ENCODE data around the gene LEFTY1. TPM values are rescaled to one million over a fixed set of nuclear protein-coding genes. Genes with fewer than 3 reads are reported as not detected.
"Not testable (repeated sequence)": the region's sequence is repeated elsewhere in the genome, so short reads cannot be mapped to it uniquely, and the experiment has no call there.

LEFTY1 gene
- total RNA-seq, 1 donor from 2014 or later: 0.40 TPM

DNA sequence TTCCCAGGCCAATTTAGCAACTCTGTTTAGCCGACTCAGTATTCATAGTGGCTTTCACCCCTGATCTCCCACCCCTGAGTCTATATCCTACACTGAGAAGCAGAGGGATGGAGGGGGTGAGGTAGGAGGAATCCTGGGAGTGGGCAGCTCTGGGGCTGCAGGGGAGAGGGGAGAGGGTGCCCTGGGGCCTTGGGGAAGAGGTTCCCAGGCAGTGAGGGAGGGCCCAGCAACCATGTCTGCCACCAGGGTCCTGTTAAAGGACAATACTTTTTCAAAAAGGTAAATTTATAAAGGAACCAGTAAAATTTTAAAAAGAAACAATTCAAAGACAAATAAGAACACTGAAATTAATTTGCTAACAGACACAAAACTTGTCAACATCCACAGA is 48.7 kb downstream of the LEFTY1 start:
- H3K4me1 Mint-ChIP-seq (ENCODE audit: unreplicated experiment): peaks cover 3% of the 10 kb centered on the region
- H3K36me3 Mint-ChIP-seq (ENCODE audit: unreplicated experiment): no peaks in the 10 kb centered on the region
- H3K27me3 Mint-ChIP-seq (ENCODE audit: unreplicated experiment): no peaks in the 10 kb centered on the region
- DNase-seq (ENCODE audit: extremely low spot score, unreplicated experiment): no peak
- H3K27ac Mint-ChIP-seq (ENCODE audit: unreplicated experiment): no peak overlapping the region
- no peaks in the 10 kb centered on the region for H3K9me3 Mint-ChIP-seq (ENCODE audit: unreplicated experiment)
- TF ChIP-seq, protein P1, sequence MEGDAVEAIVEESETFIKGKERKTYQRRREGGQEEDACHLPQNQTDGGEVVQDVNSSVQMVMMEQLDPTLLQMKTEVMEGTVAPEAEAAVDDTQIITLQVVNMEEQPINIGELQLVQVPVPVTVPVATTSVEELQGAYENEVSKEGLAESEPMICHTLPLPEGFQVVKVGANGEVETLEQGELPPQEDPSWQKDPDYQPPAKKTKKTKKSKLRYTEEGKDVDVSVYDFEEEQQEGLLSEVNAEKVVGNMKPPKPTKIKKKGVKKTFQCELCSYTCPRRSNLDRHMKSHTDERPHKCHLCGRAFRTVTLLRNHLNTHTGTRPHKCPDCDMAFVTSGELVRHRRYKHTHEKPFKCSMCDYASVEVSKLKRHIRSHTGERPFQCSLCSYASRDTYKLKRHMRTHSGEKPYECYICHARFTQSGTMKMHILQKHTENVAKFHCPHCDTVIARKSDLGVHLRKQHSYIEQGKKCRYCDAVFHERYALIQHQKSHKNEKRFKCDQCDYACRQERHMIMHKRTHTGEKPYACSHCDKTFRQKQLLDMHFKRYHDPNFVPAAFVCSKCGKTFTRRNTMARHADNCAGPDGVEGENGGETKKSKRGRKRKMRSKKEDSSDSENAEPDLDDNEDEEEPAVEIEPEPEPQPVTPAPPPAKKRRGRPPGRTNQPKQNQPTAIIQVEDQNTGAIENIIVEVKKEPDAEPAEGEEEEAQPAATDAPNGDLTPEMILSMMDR (IDR thresholded peaks at IDR 0.05): no peak
- H3K4me3 Mint-ChIP-seq (ENCODE audit: unreplicated experiment): no peak overlapping the region

DNA sequence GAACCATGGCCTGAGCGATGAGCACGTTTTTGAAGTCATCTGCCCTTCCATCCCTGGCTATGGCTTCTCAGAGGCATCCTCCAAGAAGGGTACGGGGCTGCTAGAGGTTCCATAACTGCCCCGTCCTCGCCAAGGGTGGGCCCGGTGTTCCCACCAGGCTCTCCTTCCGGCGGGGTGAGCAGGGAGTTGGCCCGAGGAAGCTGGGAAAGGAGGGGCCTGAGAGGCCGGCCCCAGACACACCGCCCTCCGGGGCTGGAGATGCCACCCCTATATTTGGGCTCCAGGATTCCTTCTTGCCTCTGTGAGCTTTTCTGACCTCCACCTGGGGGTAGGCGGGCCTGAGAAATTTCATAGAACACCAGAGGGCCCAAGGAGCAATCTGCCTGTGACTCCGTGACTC is 50.2 kb downstream of the LEFTY1 start:
- TF ChIP-seq, protein P1 (IDR thresholded peaks at IDR 0.05): no peak

DNA sequence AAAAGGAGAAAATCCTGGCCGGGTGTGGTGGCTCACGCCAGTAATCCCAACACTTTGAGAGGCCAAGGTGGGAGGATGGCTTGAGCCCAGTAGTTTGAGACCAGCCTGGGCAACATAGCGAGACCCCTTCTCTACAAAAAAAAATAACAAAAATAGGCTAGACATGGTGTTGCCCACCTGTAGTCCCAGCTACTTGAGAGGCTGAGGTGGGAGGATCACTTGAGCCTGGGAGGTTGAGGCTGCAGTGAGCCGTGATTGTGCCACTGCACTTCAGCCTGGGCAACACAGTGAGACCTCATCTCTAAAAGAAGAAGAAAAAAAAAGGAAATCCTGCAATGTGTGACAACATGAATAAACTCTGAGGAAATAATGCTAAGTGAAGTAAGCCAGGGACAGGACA is 52.6 kb downstream of the LEFTY1 start:
- Mint-ChIP-seq H3K4me1 (ENCODE audit: unreplicated experiment) (peaks cover 13% of the 10 kb centered on the region), H3K36me3 (ENCODE audit: unreplicated experiment) (peaks cover 12% of the 10 kb centered on the region)
- not testable (repeated sequence) for H3K4me3 Mint-ChIP-seq (ENCODE audit: unreplicated experiment); H3K9me3 Mint-ChIP-seq (ENCODE audit: unreplicated experiment); H3K27me3 Mint-ChIP-seq (ENCODE audit: unreplicated experiment); DNase-seq (ENCODE audit: extremely low spot score, unreplicated experiment); H3K27ac Mint-ChIP-seq (ENCODE audit: unreplicated experiment)

More for the DNA sequence above, 50.2 kb downstream of the LEFTY1 start:
- no peaks in the 10 kb centered on the region for H3K27me3 Mint-ChIP-seq (ENCODE audit: unreplicated experiment)
- H3K36me3 Mint-ChIP-seq (ENCODE audit: unreplicated experiment): peaks cover 3% of the 10 kb centered on the region
- H3K4me3 Mint-ChIP-seq (ENCODE audit: unreplicated experiment): no peak overlapping the region
- H3K9me3 Mint-ChIP-seq (ENCODE audit: unreplicated experiment): no peaks in the 10 kb centered on the region
- H3K4me1 Mint-ChIP-seq (ENCODE audit: unreplicated experiment): peaks cover 13% of the 10 kb centered on the region
- H3K27ac Mint-ChIP-seq (ENCODE audit: unreplicated experiment): no peak overlapping the region
- DNase-seq (ENCODE audit: extremely low spot score, unreplicated experiment): no peak

Small RNA genes lying within 50 kb of the gene (microRNA-seq; reads per million reads assigned to microRNA genes)
- gene MIR6741 (ENCODE audit: unreplicated experiment): not detected

Other genes with a start within 250 kb of the LEFTY1 start
- gene ENAH, start 236.0 kb downstream of the LEFTY1 start, total RNA-seq: 232 and 233 TPM in 2 replicates
- gene SRP9, start 111.3 kb downstream of the LEFTY1 start, total RNA-seq: 213 and 221 TPM in 2 replicates
- 30.3 and 32.3 TPM in 2 replicates for gene EPHX1, start 79.0 kb downstream of the LEFTY1 start, total RNA-seq
- 50.8 and 54.8 TPM in 2 replicates for gene TMEM63A, start 6.8 kb downstream of the LEFTY1 start, total RNA-seq
- gene PYCR2, start 35.1 kb upstream of the LEFTY1 start, total RNA-seq: 59.3 and 60.3 TPM in 2 replicates
- 0.43 TPM in 1 of 2 replicates, not detected in the other for gene LEFTY2, start 52.1 kb upstream of the LEFTY1 start, total RNA-seq
- 20.0 and 20.7 TPM in 2 replicates for gene SDE2, start 110.2 kb upstream of the LEFTY1 start, total RNA-seq
- 505 and 524 TPM in 2 replicates for gene H3-3A, start 173.6 kb upstream of the LEFTY1 start, total RNA-seq

Measured in osteocyte (in vitro differentiated cells).